Activated CD4-positive, alpha-beta T cell treated with anti-CD3 and anti-CD28 coated beads, Interleukin-2, amount 50 U/mL, for 1 hour (primary cell): ENCODE measurements around the gene ESX1.
A peak's percentile ranks its signal among the peaks of the same experiment; 100 is the strongest.
"Not testable (repeated sequence)": the region's sequence is repeated elsewhere in the genome, so short reads cannot be mapped to it uniquely, and the experiment has no call there.

Experiments
- DNase-seq: peaks from one replicate; pipeline ENCODE4 v3.0.0-alpha.2; 2020

The ESX1 gene

DNA sequence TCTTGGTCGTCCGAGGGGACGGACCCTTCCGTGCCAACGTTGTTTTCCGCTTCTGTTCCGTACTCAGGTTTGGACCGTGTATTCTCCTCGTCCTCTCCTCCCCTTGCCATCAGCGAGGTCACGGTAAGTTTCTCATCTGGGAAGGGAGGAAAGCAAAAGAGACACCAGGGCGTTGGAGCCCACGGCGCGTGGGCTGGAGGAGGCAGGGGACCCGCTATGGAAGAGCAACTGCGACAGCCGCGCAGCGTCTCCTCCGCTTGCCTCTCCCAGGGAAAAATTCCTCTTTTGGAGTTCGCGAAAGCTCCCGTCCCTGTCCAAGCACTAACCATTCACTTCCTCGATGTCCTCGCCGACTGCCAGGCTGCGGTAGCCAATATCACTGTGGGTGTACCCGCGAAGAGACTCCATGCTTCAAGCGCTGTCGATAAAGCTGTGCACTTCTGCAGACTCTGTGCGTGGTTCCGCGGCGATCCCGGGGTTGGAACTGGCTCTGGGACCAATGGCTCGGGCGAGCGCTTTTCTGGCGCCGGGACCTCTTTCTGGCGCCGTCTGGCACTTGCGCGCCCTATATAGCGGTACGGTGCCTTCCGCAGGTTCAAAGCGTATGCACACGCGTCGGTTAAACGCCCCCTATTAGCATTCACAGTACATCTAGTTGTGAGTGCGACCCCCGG lies at the start of gene ESX1:
ESX1 (minus strand) TSS at position 492 of the 674 bp plus-strand sequence; CDS start at position 408, 84 bp downstream.
- DNase-seq: no peak

DNA sequence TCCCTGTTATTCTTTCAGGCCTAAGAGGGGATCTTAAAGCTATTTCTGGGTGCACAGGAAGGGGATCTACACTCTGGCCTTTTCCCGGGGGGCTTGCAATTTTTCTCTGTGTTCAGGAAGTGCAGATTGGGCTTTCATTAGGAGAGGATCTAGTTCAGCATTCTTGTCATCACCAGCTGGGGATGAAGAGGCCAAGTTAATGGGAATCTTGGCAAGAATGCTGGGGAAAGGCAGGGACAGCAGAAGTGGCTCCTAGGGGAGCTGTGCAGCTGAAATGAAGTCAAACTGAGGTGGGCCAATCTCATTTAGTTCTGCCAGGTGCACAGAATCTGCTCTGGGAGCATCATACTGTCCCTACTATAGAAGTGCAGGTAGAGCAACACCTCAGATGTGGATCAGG lies 40.9 kb upstream of the ESX1 start:
- DNase-seq: no peak

GRCh38 chrX:104288961-104289360 lies 34.2 kb upstream of the ESX1 start:
- no peak for DNase-seq

DNA sequence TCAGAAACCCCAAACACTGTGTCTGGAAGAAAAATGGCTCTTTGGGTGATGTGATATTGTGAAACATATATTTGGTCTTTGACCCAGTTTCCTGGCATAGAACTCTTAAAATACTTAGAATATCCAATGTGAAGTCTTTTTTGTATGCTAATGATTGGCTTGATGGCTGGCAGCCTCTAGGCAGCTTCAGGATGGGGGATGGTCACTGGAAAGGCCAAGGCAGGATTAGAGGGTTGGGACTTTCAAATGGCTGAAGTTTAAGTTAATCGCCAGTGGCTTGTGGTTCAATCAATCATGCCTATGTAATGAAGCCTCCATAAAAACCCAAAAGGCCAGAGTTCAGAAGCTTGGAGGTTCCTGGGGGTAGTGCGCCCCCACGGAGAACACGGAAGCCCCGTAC lies 33.5 kb upstream of the ESX1 start:
- no peak for DNase-seq

GRCh38 chrX:104285201-104285600 lies 30.5 kb upstream of the ESX1 start:
- no peak for DNase-seq

GRCh38 chrX:104284507-104284906 lies 29.8 kb upstream of the ESX1 start:
- no peak for DNase-seq

GRCh38 chrX:104282166-104282725 lies 27.5 kb upstream of the ESX1 start:
- no peak for DNase-seq

DNA sequence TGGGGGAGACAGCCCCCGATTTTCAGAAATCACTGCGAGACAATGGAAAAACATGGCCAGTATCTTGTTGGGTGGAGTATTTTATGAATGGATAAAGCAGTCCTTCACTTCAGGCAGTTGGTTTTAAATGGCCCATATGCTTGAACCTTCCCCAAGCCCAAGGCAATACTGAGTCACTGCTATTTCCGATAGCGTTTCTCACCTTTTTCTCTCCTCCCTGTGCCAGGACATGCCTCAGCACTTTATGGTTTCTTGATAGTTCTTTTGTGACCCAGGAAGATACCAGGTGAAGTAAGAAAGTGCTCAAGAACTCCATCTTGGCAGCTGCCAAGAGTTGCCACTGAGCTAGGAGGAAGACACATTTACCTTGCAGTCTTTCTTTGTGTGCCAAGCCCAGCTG lies 26.8 kb upstream of the ESX1 start:
- no peak for DNase-seq

DNA sequence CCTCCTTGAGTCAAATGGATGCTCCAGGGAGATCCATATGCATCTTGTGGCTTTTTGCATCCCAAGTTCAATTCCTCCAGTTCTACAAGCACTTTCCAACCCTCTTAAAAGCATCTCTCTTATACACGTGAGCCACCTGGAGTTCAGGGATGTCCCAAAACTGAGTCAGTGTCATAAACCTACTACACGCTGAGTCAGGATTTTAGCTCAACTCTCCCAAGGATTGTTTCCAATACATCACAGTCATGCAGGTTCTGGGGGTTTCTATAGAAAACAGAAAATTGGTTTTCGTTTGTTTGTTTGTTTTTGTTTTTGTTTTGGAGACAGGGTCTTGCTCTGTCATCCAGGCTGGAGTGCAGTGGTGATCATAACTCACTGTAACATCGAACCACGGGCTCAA lies 25.9 kb upstream of the ESX1 start:
- DNase-seq: no peak

DNA sequence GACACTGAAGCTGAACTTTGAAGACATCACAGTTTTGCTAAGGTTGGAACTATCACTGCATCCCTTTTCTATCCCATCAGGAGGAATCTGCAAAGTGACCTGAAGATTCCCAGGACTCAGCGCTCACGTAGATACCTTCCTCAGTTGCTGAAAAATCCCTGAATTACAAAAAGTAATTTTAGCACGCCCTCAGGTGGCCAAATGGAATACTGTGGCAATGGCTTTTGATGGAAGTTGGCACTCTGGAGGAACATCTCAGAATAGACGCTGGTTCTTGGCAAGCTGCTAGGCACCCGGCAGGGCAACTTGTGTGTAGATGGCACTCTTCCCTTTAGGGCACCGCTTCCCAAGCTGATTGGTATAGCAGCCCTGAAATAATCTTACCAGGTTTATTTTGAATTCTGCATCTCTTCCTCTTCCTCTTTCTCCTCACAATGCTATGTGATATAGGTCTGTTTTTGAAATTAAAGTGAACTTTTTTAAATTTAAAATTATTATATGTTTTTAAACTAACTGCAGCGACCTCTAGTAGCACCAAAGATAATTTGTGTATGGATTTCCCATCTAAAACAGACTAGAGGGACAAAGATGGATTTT lies 16.3 kb upstream of the ESX1 start:
- DNase-seq: peak; percentile 4

DNA sequence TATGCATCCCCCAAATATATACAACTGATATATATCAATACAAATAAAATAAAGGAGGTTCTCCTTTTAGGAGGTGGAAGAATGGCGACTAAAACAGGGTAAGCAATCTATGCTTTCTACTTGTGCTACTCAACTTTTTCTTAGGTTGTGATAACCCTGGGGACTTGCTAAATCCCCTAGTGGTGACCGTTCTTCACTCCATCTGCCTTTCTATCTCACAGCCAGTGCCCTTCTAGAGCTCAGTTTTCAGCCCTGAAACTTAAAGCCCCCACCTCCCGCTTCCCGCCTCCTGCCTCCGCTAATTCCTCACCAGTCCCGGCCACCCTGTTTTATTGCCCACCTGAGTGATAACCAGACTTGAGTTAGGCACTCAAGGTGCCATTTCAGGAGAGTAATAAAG lies 15.5 kb upstream of the ESX1 start:
- no peak for DNase-seq

DNA sequence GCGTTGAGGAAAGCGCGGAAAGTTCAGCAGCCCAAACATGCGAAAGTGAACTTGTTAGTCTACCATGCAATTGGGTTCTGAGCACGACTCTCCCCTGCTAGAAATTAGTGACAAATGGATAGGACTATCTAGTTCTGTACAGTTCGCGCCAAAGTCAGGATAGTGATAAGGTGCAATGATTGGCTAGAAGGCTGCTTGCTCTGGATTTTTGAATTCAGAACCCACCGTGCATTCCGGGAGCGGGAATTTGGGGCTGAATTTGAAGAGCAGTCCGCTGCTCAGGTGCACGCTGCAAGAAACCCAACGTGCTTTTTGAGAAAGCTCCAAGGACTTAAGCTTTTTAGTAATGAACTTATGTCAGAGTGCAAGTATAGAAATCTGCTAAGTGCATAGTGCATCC lies 732 bp upstream of the ESX1 start:
- no peak for DNase-seq

DNA sequence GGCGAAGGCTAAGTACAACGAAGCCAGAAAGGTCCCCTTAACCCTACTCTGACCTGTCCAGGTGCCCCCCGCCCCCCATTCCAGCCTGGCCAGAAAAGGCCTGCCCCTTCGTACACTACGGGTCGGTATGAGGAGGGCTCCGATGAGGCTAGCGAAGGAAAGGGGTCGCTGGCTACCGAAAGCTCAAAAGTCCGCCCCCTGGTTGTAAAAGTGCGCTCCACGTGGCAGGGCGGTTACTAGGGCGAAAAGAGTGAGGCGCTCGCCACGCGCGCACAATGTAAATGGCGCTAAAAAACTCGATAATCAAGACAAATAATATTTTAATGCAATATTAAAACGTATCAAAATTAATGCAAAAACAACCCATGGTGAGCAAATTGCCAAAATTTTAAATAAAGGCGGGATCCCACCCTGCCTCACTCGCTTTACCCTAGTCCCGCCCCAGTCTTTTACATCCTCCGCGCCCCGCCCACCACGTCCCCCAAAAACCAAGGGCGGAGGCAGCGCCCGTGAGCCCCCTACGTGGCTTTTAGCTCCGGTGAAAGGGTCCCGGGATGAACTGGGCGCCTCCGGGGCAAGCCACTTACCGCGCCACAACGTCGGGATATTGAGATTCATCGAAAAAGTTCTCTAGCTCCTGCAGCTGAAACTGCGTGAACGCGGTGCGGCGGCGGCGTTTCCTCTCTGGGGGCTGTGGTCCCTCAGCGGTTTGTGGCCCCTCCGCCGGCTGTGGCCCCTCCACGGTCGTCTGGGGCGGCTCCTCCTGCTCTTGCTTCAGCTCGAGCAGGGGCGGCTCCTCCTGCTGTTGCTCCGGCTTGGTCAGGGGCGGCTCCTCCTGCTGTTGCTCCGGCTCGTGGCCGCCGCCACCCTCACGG lies 929 bp downstream of the ESX1 start:
- DNase-seq: no peak

- DNase-seq: no peak
Observed at GRCh38 chrX:104250470-104250869, 4.3 kb downstream of the ESX1 start.

DNA sequence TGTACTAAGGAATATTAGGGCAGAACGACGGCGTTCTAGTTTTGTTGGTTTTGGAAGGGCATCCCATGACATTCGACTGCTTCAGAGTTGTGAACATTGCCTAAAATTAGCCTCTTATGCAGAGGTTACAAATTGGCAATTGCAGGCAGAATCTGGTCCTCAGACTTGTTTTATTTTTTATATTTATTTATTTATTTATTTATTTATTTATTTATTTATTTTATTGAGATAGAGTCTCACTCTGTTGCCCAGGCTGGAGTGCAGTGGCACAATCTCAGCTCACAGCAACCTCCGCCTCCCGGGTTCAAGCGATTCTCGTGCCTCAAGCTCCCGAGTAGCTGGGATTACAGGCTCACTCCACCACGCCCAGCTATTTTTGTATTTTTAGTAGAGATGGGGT lies 24.7 kb downstream of the ESX1 start:
- not testable (repeated sequence) for DNase-seq

GRCh38 chrX:104211187-104211586 lies 43.5 kb downstream of the ESX1 start:
- no peak for DNase-seq

DNA sequence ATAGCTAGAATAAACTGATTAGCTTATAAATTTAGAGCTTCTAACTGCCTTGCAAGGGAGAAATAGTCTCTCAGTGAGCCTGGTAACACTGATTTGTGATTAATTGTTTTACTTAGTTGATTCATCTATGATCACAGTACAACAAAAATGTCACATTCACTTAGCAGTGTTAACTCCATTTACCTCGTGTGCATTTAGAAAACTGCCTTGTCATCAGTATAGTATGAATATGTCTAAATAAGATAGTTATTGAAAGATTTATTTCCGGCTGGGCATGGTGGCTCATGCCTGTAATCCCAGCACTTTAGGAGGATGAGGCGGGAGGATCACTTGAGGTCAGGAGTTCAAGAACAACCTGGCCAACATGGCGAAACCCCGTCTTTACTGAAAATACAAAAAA lies 49.2 kb downstream of the ESX1 start:
- DNase-seq: no peak
